Keratinocyte (primary cell): ENCODE data around the gene RPL38. TPM values are rescaled to one million over a fixed set of nuclear protein-coding genes. Genes with fewer than 3 reads are reported as not detected.

Experiments used
- DNase-seq: peaks from one replicate; pipeline ENCODE4 v3.0.0-alpha.2; 2011; ENCODE audit warnings: low read depth, missing footprints, low spot score
- FAIRE-seq: peaks from 2 replicates; lab custom pipeline; 2011; peaks lifted over from hg19 to GRCh38; lab: Jason Lieb, UNC
- H2AFZ ChIP-seq: 2 replicates; pipeline ENCODE4 v1.6.0; 2012; ENCODE audit warnings: low read length, control low read depth, inconsistent platforms; ENCODE audit not compliant: control insufficient read depth
- H3K27ac ChIP-seq: 2 replicates; pipeline ENCODE4 v1.5.1; 2011; ENCODE audit warnings: low read length; ENCODE audit not compliant: control insufficient read depth, insufficient read depth
- H3K27me3 ChIP-seq: 3 replicates; pipeline ENCODE4 v1.6.0; 2011; ENCODE audit warnings: low read length; ENCODE audit not compliant: control insufficient read depth, insufficient read depth; ENCODE audit errors: extremely low read depth
- H3K36me3 ChIP-seq, 2 experiments: 2 replicates in 1 of 2; 3 replicates in 1 of 2; pipeline ENCODE4 v1.5.1; 2011; ENCODE audit warnings: low read length in 2 of 2, mild to moderate bottlenecking in 1 of 2; ENCODE audit not compliant: control insufficient read depth in 2 of 2, insufficient read depth in 2 of 2; ENCODE audit errors: extremely low read depth in 1 of 2
- H3K4me1 ChIP-seq: 3 replicates; pipeline ENCODE4 v1.5.1; 2011; ENCODE audit warnings: low read length; ENCODE audit not compliant: control insufficient read depth, insufficient read depth; ENCODE audit errors: extremely low read depth
- H3K4me2 ChIP-seq: 3 replicates; pipeline ENCODE4 v1.6.0; 2011; ENCODE audit warnings: low read depth, low read length; ENCODE audit not compliant: control insufficient read depth, insufficient read depth; ENCODE audit errors: extremely low read depth
- H3K4me3 ChIP-seq, 3 experiments: fragments of 200-600 bp in 1 of 3; sonication (generic) in 1 of 3; 2 replicates in 2 of 3; 3 replicates in 1 of 3; pipeline ENCODE4 v1.5.1; 2011 to 2016; ENCODE audit warnings: low read length in 3 of 3, mild to moderate bottlenecking in 3 of 3, control low read depth in 2 of 3, inconsistent platforms in 1 of 3, low read depth in 1 of 3, mixed read lengths in 1 of 3, mixed run types in 1 of 3, moderate library complexity in 1 of 3; ENCODE audit not compliant: control insufficient read depth in 2 of 3, insufficient read depth in 2 of 3; ENCODE audit errors: extremely low read depth in 1 of 3
- H3K79me2 ChIP-seq: 2 replicates; pipeline ENCODE4 v1.6.0; 2012; ENCODE audit warnings: low read length; ENCODE audit not compliant: control insufficient read depth, insufficient read depth
- H3K9ac ChIP-seq: 3 replicates; pipeline ENCODE4 v1.6.0; 2011; ENCODE audit warnings: low read length; ENCODE audit not compliant: control insufficient read depth, insufficient read depth; ENCODE audit errors: extremely low read depth
- H3K9me1 ChIP-seq: 3 replicates; pipeline ENCODE4 v1.6.0; 2011; ENCODE audit warnings: low read length; ENCODE audit not compliant: control insufficient read depth, insufficient read depth; ENCODE audit errors: extremely low read depth
- H3K9me3 ChIP-seq: 2 replicates; pipeline ENCODE4 v1.5.1; 2012; ENCODE audit warnings: low read depth, low read length; ENCODE audit not compliant: control insufficient read depth
- H4K20me1 ChIP-seq: 3 replicates; pipeline ENCODE4 v1.6.0; 2011; ENCODE audit warnings: low read length; ENCODE audit not compliant: control insufficient read depth, insufficient read depth; ENCODE audit errors: extremely low read depth
- CTCF ChIP-seq, 3 experiments: IDR thresholded peaks in 1 of 3; conservative IDR thresholded peaks in 1 of 3; optimal IDR thresholded peaks in 1 of 3; 2 replicates in 2 of 3; 3 replicates in 1 of 3; pipeline versions ENCODE3 to v1.5.1; 2011; ENCODE audit warnings: low read length in 3 of 3, mild to moderate bottlenecking in 3 of 3, moderate library complexity in 2 of 3, control low read depth in 1 of 3, inconsistent platforms in 1 of 3; ENCODE audit not compliant: insufficient read depth in 2 of 3; ENCODE audit errors: extremely low read depth in 1 of 3
- EZH2 ChIP-seq: IDR thresholded peaks from one replicate; pipeline ENCODE4 v1.6.1; 2012; ENCODE audit warnings: inconsistent platforms, mild to moderate bottlenecking, low read length, moderate library complexity
- dilution Hi-C: fragments of 300-500 bp; cut with MboI; formaldehyde crosslinking; loops from one replicate; pipeline ENCODE4 v1.7.0; 2020; ENCODE audit warnings: low sequenced_read_pairs; ENCODE audit not compliant: extremely low pct_ligation_motif_present
- polyA plus RNA-seq, 5 experiments: library from polyadenylated mRNA; depleted of rRNA in 3 of 5; stranded (reverse) in 3 of 5; stranded (forward) in 1 of 5; unstranded in 1 of 5; fragments of >200 nt; gene quantifications; 1 replicate in 1 of 5; 2 replicates in 3 of 5; 3 replicates in 1 of 5; pipeline versions ENCODE4 v1.2.1 to v1.2.3, GENCODE V29; 2011 to 2012; ENCODE audit warnings: missing spikeins in 2 of 5, low read depth in 1 of 5, low replicate concordance in 1 of 5

RPL38 gene
- polyA plus RNA-seq, 1 donor (not counting 4 experiments of a cell fraction or from before 2014, with no cell fraction given): 1,779 TPM

GRCh38 chr17:74233937-74234336, 30.5 kb downstream of the RPL38 start:
- H3K27me3 ChIP-seq: no peaks in the 10 kb centered on the region
- H3K27ac ChIP-seq: no peak overlapping the region
- H4K20me1 ChIP-seq: no peaks in the 10 kb centered on the region
- no peak overlapping the region for H2AFZ ChIP-seq
- no peaks in the 10 kb centered on the region for H3K9me1 ChIP-seq
- no peaks in the 10 kb centered on the region for H3K9me3 ChIP-seq
- TF ChIP-seq CTCF (optimal IDR thresholded peaks at IDR 0.05 in 1 of 3, IDR thresholded peaks at IDR 0.05 in 1 of 3, conservative IDR thresholded peaks at IDR 0.05 in 1 of 3; ENCODE audit: extremely low read depth in 1 of 3, insufficient read depth in 2 of 3, low read length in 3 of 3): no peak
- TF ChIP-seq EZH2: no peak
- H3K4me1 ChIP-seq: no peaks in the 10 kb centered on the region
- no peak overlapping the region for H3K4me3 ChIP-seq
- FAIRE-seq: no peak
- H3K36me3 ChIP-seq: no peaks in the 10 kb centered on the region
- no peak overlapping the region for H3K9ac ChIP-seq
- no peak overlapping the region for H3K4me2 ChIP-seq
- dilution Hi-C loops: no loop called here
- H3K79me2 ChIP-seq: no peaks in the 10 kb centered on the region
- no peak for DNase-seq

- Histone ChIP-seq H3K4me2 (no peak overlapping the region), H3K27ac (no peak overlapping the region), H3K9me3 (no peaks in the 10 kb centered on the region), H3K27me3 (no peaks in the 10 kb centered on the region), H3K4me1 (no peaks in the 10 kb centered on the region), H3K4me3 (no peak overlapping the region), H3K36me3 (no peaks in the 10 kb centered on the region), H2AFZ (no peak overlapping the region), H3K9ac (no peak overlapping the region), H4K20me1 (peaks cover 4% of the 10 kb centered on the region), H3K79me2 (no peaks in the 10 kb centered on the region), H3K9me1 (no peaks in the 10 kb centered on the region)
- DNase-seq: no peak
- no peak for FAIRE-seq
- dilution Hi-C loops: no loop called here
- no peak for TF ChIP-seq CTCF (optimal IDR thresholded peaks at IDR 0.05 in 1 of 3, IDR thresholded peaks at IDR 0.05 in 1 of 3, conservative IDR thresholded peaks at IDR 0.05 in 1 of 3; ENCODE audit: extremely low read depth in 1 of 3, insufficient read depth in 2 of 3, low read length in 3 of 3)
- no peak for TF ChIP-seq EZH2
Measured at GRCh38 chr17:74234486-74234885, 31.0 kb downstream of the RPL38 start.
